Activated naive CD4-positive, alpha-beta T cell treated with anti-CD3 and anti-CD28 coated beads, Interleukin-2, amount 50 U/mL, for 24 hours (primary cell): ENCODE measurements around the gene TIMM44.
"Not testable (repeated sequence)": the region's sequence is repeated elsewhere in the genome, so short reads cannot be mapped to it uniquely, and the experiment has no call there.

Experiments
- H3K27ac Mint-ChIP-seq: one replicate; pipeline ENCODE4 v1.8.0; 2021; ENCODE audit warnings: mild to moderate bottlenecking, mixed read lengths
- H3K27me3 Mint-ChIP-seq: one replicate; pipeline ENCODE4 v1.8.0; 2021; ENCODE audit warnings: mixed read lengths
- H3K36me3 Mint-ChIP-seq: one replicate; pipeline ENCODE4 v1.8.0; 2021; ENCODE audit warnings: mixed read lengths
- H3K4me1 Mint-ChIP-seq: one replicate; pipeline ENCODE4 v1.8.0; 2021; ENCODE audit warnings: mixed read lengths
- H3K4me3 Mint-ChIP-seq: one replicate; pipeline ENCODE4 v1.8.0; 2021; ENCODE audit warnings: mild to moderate bottlenecking, mixed read lengths
- H3K9me3 Mint-ChIP-seq: one replicate; pipeline ENCODE4 v1.8.0; 2021; ENCODE audit warnings: mixed read lengths

TIMM44 gene

GRCh38 chr19:7899751-7900378 lies 43.6 kb downstream of the TIMM44 start:
- Mint-ChIP-seq H3K4me1 (peaks cover 8% of the 10 kb centered on the region), H3K9me3 (no peaks in the 10 kb centered on the region), H3K36me3 (no peaks in the 10 kb centered on the region), H3K27ac (no peak overlapping the region), H3K27me3 (no peaks in the 10 kb centered on the region), H3K4me3 (no peak overlapping the region)

DNA sequence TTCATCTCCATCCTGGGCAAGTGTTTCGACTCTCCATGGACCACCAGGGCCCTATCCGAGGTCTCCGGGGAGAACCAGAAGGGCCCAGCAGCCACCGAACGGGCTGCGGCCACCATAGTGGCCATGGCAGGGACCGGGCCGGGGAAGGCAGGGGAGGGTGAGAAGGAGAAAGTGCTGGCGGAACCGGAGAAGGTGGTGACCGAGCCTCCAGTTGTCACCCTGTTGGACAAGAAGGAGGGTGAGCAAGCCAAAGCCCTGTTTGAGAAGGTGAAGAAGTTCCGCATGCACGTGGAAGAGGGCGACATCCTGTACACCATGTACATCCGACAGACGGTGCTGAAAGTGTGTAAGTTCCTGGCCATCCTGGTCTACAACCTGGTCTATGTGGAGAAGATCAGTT lies 44.5 kb downstream of the TIMM44 start:
- Mint-ChIP-seq H3K27me3 (peaks cover 3% of the 10 kb centered on the region), H3K36me3 (no peaks in the 10 kb centered on the region), H3K9me3 (no peaks in the 10 kb centered on the region), H3K4me3 (no peak overlapping the region), H3K4me1 (peaks cover 5% of the 10 kb centered on the region), H3K27ac (no peak overlapping the region)

DNA sequence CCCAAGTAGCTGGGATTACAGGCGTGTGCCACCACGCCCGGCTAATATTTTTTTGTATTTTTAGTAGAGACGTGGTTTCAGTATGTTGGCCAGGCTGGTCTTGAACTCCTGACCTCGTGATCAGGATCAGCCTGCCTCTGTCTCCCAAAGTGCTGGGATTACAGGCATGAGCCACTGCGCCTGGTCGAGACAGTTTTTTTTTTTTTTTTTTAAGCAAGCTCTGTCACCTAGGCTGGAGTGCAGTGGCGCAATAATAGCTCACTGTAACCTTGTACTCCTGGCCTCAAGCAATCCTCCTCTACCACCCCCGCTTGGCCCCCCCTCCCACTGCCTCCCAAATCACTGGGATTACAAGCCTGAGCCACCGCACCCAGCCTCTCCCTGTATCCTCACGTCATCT lies 46.2 kb downstream of the TIMM44 start:
- Mint-ChIP-seq H3K27ac (no peak overlapping the region), H3K27me3 (peaks cover 3% of the 10 kb centered on the region), H3K4me1 (no peaks in the 10 kb centered on the region), H3K36me3 (no peaks in the 10 kb centered on the region), H3K9me3 (no peaks in the 10 kb centered on the region), H3K4me3 (no peak overlapping the region)

GRCh38 chr19:7895565-7895964 lies 47.9 kb downstream of the TIMM44 start:
- Mint-ChIP-seq H3K4me1 (no peaks in the 10 kb centered on the region), H3K36me3 (no peaks in the 10 kb centered on the region), H3K27ac (no peak overlapping the region), H3K4me3 (no peak overlapping the region), H3K27me3 (peaks cover 3% of the 10 kb centered on the region), H3K9me3 (no peaks in the 10 kb centered on the region)

- H3K36me3 Mint-ChIP-seq = no peaks in the 10 kb centered on the region
- no peak overlapping the region for H3K4me3 Mint-ChIP-seq
- no peaks in the 10 kb centered on the region for H3K9me3 Mint-ChIP-seq
- H3K27me3 Mint-ChIP-seq = peaks cover 3% of the 10 kb centered on the region
- H3K27ac Mint-ChIP-seq = no peak overlapping the region
- H3K4me1 Mint-ChIP-seq = no peaks in the 10 kb centered on the region
Measured at GRCh38 chr19:7894612-7895309, 48.7 kb downstream of the TIMM44 start.

GRCh38 chr19:7893362-7894101 lies 49.9 kb downstream of the TIMM44 start:
- not testable (repeated sequence) for H3K27ac Mint-ChIP-seq, H3K9me3 Mint-ChIP-seq, H3K27me3 Mint-ChIP-seq, H3K36me3 Mint-ChIP-seq, H3K4me3 Mint-ChIP-seq, H3K4me1 Mint-ChIP-seq

DNA sequence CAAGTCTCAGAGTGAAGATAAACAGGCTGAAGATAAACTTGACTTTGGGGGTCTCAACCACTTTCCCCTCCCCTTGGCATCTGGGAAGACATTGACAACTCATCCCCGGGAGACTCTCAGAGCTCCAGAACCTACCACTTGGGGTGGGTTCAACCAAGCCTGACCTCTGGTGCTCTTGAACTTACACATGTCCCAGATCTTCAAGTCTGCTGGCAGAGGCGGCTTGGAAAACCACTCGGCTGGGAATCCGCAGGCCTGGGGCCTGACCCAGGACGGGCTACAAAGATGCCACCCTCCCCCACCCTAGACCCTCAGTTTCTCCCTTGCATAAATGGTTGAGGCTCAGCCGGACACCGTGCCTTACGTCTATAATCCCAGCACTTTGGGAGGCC lies 54.6 kb downstream of the TIMM44 start:
- Mint-ChIP-seq H3K9me3 (no peaks in the 10 kb centered on the region), H3K4me1 (no peaks in the 10 kb centered on the region), H3K27ac (no peak overlapping the region), H3K27me3 (peaks cover 5% of the 10 kb centered on the region), H3K36me3 (no peaks in the 10 kb centered on the region), H3K4me3 (no peak overlapping the region)

DNA sequence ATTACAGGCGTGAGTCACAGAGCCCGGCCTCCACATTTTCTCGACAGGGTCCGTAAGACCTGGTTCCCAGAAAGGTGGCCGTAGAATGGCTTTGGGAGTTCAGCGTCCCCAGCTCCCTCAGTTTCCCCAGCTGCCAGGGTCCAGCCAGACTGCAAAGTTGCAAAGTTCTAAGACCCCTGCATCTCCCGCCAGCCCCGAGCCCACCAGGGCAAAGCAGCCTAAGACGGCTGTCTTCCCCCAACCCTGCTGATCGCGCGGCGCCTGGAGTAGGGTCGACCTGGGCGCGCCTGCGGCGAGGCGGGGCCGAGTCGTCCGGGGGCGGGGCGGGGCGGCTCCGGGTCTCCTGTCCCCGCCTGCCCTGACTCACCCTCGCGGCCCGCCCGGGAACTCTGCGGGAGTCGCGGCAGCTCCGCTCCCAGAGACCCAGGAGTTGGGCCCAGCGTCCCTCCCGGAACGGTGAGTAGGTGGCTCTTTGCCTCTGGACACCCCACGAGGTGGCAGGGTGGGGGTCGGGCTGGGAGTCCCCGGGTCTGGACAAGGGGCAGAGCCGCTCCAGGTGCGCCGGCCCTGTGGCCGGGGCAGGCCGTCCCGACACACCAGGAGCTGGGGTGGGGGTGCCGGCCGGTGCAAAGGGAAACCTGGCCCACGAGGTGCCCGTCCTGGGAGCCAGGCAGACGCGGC lies 55.2 kb downstream of the TIMM44 start, which contains the start of gene LRRC8E:
Gene LRRC8E (plus strand): TSS at position 366 of the 681 bp plus-strand sequence. CDS start 7,094 bp downstream, outside the sequence.
- Mint-ChIP-seq H3K36me3 (no peaks in the 10 kb centered on the region), H3K27ac (no peak within 1 kb of the TSS), H3K4me1 (no peaks in the 10 kb centered on the region), H3K9me3 (no peaks in the 10 kb centered on the region), H3K27me3 (peaks cover 5% of the 10 kb centered on the region), H3K4me3 (no peak within 1 kb of the TSS)

DNA sequence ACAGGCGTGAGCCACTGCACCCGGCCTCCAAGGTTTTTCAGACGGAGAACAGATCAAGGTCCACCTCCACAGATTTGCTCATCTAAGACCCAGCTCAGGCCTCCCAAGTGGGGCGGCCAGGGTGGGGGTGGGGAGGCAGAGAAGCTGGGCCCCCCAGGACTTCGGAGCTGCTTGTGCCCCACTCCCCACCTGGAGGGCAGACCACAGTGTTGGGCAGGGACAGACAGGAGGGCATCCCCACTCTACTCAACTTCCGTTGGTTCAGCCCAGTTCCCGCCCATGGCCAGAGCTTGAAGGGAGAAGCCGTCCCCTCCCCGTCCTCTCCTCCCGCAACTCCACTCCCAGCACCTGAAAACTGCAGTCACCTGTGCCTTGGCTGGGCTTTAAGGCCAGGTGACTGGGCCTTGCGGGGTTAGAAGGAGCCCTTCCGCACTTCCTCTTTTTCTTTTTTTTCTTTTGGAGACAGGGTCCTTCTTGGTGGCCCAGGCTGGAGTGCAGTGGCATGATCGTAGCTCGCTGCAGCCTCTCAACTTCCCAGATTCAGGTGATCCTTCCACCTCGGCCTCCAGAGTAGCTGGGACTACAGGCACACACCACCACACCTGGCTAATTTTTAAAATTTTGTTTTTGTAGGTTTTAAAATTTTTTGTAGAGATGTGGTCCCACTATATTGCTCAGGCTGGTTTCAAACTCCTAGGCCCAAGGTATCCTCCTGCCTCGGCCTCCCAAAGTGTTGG lies 55.9 kb downstream of the TIMM44 start:
- no peaks in the 10 kb centered on the region for H3K9me3 Mint-ChIP-seq
- H3K27ac Mint-ChIP-seq = no peak overlapping the region
- H3K4me3 Mint-ChIP-seq = no peak overlapping the region
- peaks cover 5% of the 10 kb centered on the region for H3K27me3 Mint-ChIP-seq
- H3K4me1 Mint-ChIP-seq = no peaks in the 10 kb centered on the region
- H3K36me3 Mint-ChIP-seq = no peaks in the 10 kb centered on the region

GRCh38 chr19:7885818-7886217 lies 57.6 kb downstream of the TIMM44 start:
- no peaks in the 10 kb centered on the region for H3K36me3 Mint-ChIP-seq
- H3K9me3 Mint-ChIP-seq = no peaks in the 10 kb centered on the region
- no peaks in the 10 kb centered on the region for H3K4me1 Mint-ChIP-seq
- peaks cover 5% of the 10 kb centered on the region for H3K27me3 Mint-ChIP-seq
- H3K4me3 Mint-ChIP-seq = no peak overlapping the region
- H3K27ac Mint-ChIP-seq = no peak overlapping the region

DNA sequence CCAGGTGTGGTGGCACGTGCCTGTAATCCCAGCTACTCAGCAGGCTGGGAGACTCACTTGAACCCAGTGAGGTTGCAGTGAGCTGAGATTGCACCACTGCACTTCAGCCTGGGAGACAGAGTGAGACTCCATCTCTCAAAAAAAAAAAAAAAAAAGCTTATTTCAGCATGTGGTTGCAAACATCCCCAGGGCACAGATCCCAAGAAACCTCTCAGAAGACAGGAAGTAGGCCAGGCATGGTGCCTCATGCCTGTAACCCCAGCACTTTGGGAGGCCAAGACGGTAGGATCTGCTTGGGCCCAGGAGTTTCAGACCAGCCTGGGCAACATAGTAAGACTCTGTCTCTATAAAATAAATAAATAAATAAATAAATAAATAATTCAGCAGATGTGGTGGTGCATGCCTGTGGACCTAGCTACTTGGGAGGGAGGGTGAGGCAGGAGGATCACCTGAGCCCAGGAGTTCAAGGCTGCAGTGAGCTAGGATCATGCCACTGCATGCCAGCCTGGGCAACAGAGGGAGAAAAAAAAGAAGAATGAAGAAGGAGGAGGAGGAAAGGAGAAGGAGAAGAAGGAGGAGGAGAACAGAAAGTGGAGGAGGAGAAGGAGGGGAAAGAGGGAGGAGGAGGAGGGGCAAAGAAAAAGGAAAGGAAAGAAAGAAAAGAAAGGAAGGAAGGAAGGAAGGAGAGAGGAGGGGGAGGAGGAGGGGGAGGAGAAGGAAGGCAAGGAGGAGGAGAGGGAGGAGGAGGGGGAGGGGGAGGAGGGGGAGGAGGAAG lies 59.5 kb downstream of the TIMM44 start:
- H3K4me1 Mint-ChIP-seq = no peaks in the 10 kb centered on the region
- no peaks in the 10 kb centered on the region for H3K36me3 Mint-ChIP-seq
- no peak overlapping the region for H3K4me3 Mint-ChIP-seq
- no peak overlapping the region for H3K27ac Mint-ChIP-seq
- peaks cover 4% of the 10 kb centered on the region for H3K27me3 Mint-ChIP-seq
- H3K9me3 Mint-ChIP-seq = no peaks in the 10 kb centered on the region

DNA sequence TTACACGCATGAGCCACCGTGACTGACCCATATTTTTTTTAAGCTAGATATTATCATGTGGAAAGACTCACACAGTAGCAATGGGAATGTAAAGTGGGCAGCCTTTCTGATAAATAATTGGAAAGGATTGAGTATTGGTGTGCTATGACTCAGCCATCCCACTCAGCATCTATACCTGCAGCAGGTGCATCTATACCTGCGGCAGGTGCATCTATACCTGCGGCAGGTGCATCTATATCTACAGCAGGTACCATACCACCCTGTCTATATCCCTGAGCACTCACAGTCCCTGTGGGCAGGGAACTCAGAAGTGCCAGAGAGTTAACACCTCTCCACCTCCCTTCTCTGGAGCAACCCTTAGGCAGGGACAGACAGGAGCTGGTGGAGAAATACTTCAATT lies 60.4 kb downstream of the TIMM44 start:
- no peak overlapping the region for H3K27ac Mint-ChIP-seq
- H3K4me3 Mint-ChIP-seq = no peak overlapping the region
- no peaks in the 10 kb centered on the region for H3K4me1 Mint-ChIP-seq
- no peaks in the 10 kb centered on the region for H3K9me3 Mint-ChIP-seq
- peaks cover 1% of the 10 kb centered on the region for H3K27me3 Mint-ChIP-seq
- H3K36me3 Mint-ChIP-seq = no peaks in the 10 kb centered on the region

DNA sequence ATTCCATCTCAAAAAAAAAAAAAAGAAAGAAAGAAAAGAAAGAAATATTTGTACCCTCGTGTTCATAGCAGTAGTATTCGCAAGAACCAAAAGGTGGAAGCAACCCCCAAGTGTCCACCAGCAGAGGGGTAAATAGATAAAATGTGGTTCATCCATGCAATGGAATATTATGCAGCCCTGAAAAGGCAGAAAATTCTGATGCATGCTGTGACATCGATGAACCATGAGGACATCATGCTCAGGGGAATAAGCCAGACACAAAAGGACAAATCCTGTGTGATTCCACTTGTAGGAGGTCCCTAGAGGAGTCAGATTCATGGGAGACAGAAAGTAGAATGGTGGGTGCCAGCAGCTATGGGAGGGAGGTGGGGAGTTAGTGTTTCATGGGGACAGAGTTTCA lies 61.6 kb downstream of the TIMM44 start:
- Mint-ChIP-seq H3K27ac (peak overlapping the region; percentile 23), H3K4me3 (no peak overlapping the region), H3K4me1 (no peaks in the 10 kb centered on the region), H3K9me3 (no peaks in the 10 kb centered on the region), H3K36me3 (no peaks in the 10 kb centered on the region), H3K27me3 (no peaks in the 10 kb centered on the region)

DNA sequence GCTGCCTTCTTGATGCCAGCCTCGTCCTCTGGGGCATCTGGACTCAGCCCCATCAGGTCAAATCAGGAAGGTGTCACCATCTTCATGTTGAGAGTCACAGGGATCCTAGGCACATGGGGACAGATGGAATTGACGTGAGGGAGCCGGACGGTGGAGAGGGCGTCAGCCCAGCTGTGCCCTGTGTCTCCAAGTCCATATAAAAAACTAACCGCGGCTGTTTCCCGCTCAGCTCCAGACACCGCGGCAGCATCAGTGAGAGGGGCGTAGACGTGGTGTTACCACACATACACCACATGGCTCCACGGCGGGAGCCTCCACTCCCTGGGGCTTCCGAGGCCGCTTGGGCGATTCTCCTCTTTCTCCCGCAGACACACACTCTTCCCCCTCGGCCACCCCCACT lies 63.6 kb downstream of the TIMM44 start:
- no peak overlapping the region for H3K4me3 Mint-ChIP-seq
- no peaks in the 10 kb centered on the region for H3K4me1 Mint-ChIP-seq
- no peaks in the 10 kb centered on the region for H3K27me3 Mint-ChIP-seq
- no peaks in the 10 kb centered on the region for H3K36me3 Mint-ChIP-seq
- H3K9me3 Mint-ChIP-seq = no peaks in the 10 kb centered on the region
- H3K27ac Mint-ChIP-seq = no peak overlapping the region
